A673 (cell line): ENCODE measurements around the gene UNC13B. TPM values are rescaled to one million over a fixed set of nuclear protein-coding genes. Genes with fewer than 3 reads are reported as not detected.

Experiments
- BruUV-seq: library from RNA; stranded (reverse); fragments of 400-500 nt; replicated peaks from 2 replicates; lab custom pipeline; 2021; lab: Mats Ljungman, UMichigan
- CTCF ChIA-PET: fragments of 300-600 bp; sonication (Branson Sonifier 250); formaldehyde crosslinking; loops from one replicate; lab custom pipeline; 2022; ENCODE audit warnings: antibody characterized with exemption; lab: Charles Lee
- POLR2A ChIA-PET: fragments of 300-600 bp; sonication (Branson Sonifier 250); formaldehyde crosslinking; loops from one replicate; lab custom pipeline; 2022; ENCODE audit warnings: antibody characterized with exemption; ENCODE audit not compliant: low non-redundant PET; lab: Charles Lee
- DNase-seq: peaks from one replicate; pipeline ENCODE4 v3.0.0-alpha.2; 2015; ENCODE audit warnings: low spot score
- H3K27ac ChIP-seq: fragments of 200-600 bp; sonication (generic); 2 replicates; pipeline ENCODE4 v1.5.1; 2016; ENCODE audit warnings: mixed run types, low read depth, mild to moderate bottlenecking, mixed read lengths, antibody characterized with exemption, low read length; ENCODE audit not compliant: poor library complexity, severe bottlenecking
- H3K27me3 ChIP-seq: fragments of 200-600 bp; sonication (generic); replicated peaks from 2 replicates; pipeline ENCODE4 v1.6.1; 2017; ENCODE audit warnings: mixed run types, low read depth, mild to moderate bottlenecking, mixed read lengths, antibody characterized with exemption, low read length; ENCODE audit not compliant: insufficient read depth, poor library complexity
- H3K36me3 ChIP-seq: fragments of 200-600 bp; sonication (generic); 2 replicates; pipeline ENCODE4 v1.6.1; 2016; ENCODE audit warnings: mixed run types, mild to moderate bottlenecking, mixed read lengths, antibody characterized with exemption, low read length; ENCODE audit not compliant: insufficient read depth, poor library complexity, severe bottlenecking
- H3K4me1 ChIP-seq: fragments of 200-600 bp; sonication (generic); 2 replicates; pipeline ENCODE4 v1.6.1; 2017; ENCODE audit warnings: mixed run types, mild to moderate bottlenecking, mixed read lengths, antibody characterized with exemption, low read length; ENCODE audit not compliant: insufficient read depth, poor library complexity, severe bottlenecking
- H3K4me3 ChIP-seq: fragments of 200-600 bp; sonication (generic); 2 replicates; pipeline ENCODE4 v1.5.1; 2016; ENCODE audit warnings: low read depth, mixed run types, mild to moderate bottlenecking, mixed read lengths, low read length; ENCODE audit not compliant: poor library complexity, severe bottlenecking
- H3K9me3 ChIP-seq: fragments of 200-600 bp; sonication (generic); 2 replicates; pipeline ENCODE4 v1.6.1; 2016; ENCODE audit warnings: mixed run types, low read depth, mild to moderate bottlenecking, mixed read lengths, antibody characterized with exemption, low read length; ENCODE audit not compliant: poor library complexity, severe bottlenecking
- CTCF ChIP-seq: fragments of 300-800, 200-600 bp; sonication (generic); conservative IDR thresholded peaks from 2 replicates; pipeline ENCODE4 v1.5.1; 2017; ENCODE audit warnings: low read depth, mild to moderate bottlenecking, antibody characterized with exemption, low read length, moderate library complexity, mixed read lengths
- EZH2 ChIP-seq: fragments of 200-600 bp; sonication (generic); IDR thresholded peaks from 2 replicates; pipeline ENCODE4 v1.6.1; 2017; ENCODE audit warnings: borderline replicate concordance, low read depth, mild to moderate bottlenecking, mixed read lengths, antibody characterized with exemption, low read length; ENCODE audit not compliant: poor library complexity, severe bottlenecking
- intact Hi-C: fragments of 100-400 bp; cut with micrococcal nuclease; formaldehyde crosslinking; loops from one replicate; pipeline ENCODE4 v1.10.0; 2022; ENCODE audit not compliant: unreplicated experiment
- total RNA-seq: library from RNA; stranded (reverse); gene quantifications from 2 replicates; pipeline ENCODE4 v1.2.3, GENCODE V29; 2021

The UNC13B gene
- total RNA-seq, 1 experiment from 2014 or later = 19.8 TPM

- no peak overlapping the region for H3K27ac ChIP-seq
- H3K4me3 ChIP-seq = no peak overlapping the region
- ChIA-PET POLR2A (no interaction called here), CTCF (no interaction called here)
- no peaks in the 10 kb centered on the region for H3K36me3 ChIP-seq
- intact Hi-C loops = no loop called here
- DNase-seq = no peak
- H3K9me3 ChIP-seq = no peaks in the 10 kb centered on the region
- BruUV-seq = no TSS peak
- TF ChIP-seq CTCF (no peak), EZH2 (no peak)
- peaks cover 4% of the 10 kb centered on the region for H3K4me1 ChIP-seq
- H3K27me3 ChIP-seq = no peaks in the 10 kb centered on the region
These were observed 233.4 kb downstream of the UNC13B start for GRCh38 chr9:35395076-35395705.

- Histone ChIP-seq H3K4me1 (peaks cover 4% of the 10 kb centered on the region), H3K27ac (no peak overlapping the region), H3K9me3 (no peaks in the 10 kb centered on the region), H3K36me3 (no peaks in the 10 kb centered on the region), H3K4me3 (no peak overlapping the region), H3K27me3 (no peaks in the 10 kb centered on the region)
- TF ChIP-seq EZH2 (no peak), CTCF (no peak)
- no TSS peak for BruUV-seq
- CTCF ChIA-PET = no interaction called here
- intact Hi-C loops = no loop called here
- POLR2A ChIA-PET = no interaction called here
- DNase-seq = no peak
These were observed 233.9 kb downstream of the UNC13B start for GRCh38 chr9:35395706-35396101.

- CTCF ChIA-PET = no interaction called here
- POLR2A ChIA-PET = no interaction called here
- TF ChIP-seq CTCF = no peak
- TF ChIP-seq EZH2 = no peak
- H3K36me3 ChIP-seq = no peaks in the 10 kb centered on the region
- H3K9me3 ChIP-seq = no peaks in the 10 kb centered on the region
- intact Hi-C loops = no loop called here
- H3K27me3 ChIP-seq = no peaks in the 10 kb centered on the region
- DNase-seq = no peak
- H3K4me1 ChIP-seq = peaks cover 4% of the 10 kb centered on the region
- H3K27ac ChIP-seq = no peak overlapping the region
- no TSS peak for BruUV-seq
- no peak overlapping the region for H3K4me3 ChIP-seq
These were observed 234.9 kb downstream of the UNC13B start for GRCh38 chr9:35396560-35397215.
